Calu3 (cell line): ENCODE measurements around the gene FRAS1. TPM values are rescaled to one million over a fixed set of nuclear protein-coding genes. Genes with fewer than 3 reads are reported as not detected.

Source experiments
- BruUV-seq: library from RNA; stranded (reverse); fragments of 400-500 nt; replicated peaks from 2 replicates; lab custom pipeline; 2021; lab: Mats Ljungman, UMichigan
- CTCF ChIA-PET: fragments of 300-600 bp; sonication (Branson Sonifier 250); formaldehyde crosslinking; loops from one replicate; lab custom pipeline; 2022; ENCODE audit warnings: antibody characterized with exemption; lab: Charles Lee
- DNase-seq: peaks from one replicate; pipeline ENCODE4 v3.0.0; 2022
- H3K27ac Mint-ChIP-seq: one replicate; pipeline ENCODE4 v1.8.0; 2022; ENCODE audit warnings: mixed read lengths; ENCODE audit not compliant: unreplicated experiment
- H3K27me3 Mint-ChIP-seq: one replicate; pipeline ENCODE4 v1.8.0; 2022; ENCODE audit warnings: mixed read lengths; ENCODE audit not compliant: unreplicated experiment
- H3K36me3 Mint-ChIP-seq: one replicate; pipeline ENCODE4 v1.8.0; 2022; ENCODE audit warnings: mild to moderate bottlenecking, moderate library complexity, mixed read lengths; ENCODE audit not compliant: insufficient read depth, unreplicated experiment
- H3K4me1 Mint-ChIP-seq: one replicate; pipeline ENCODE4 v1.8.0; 2022; ENCODE audit warnings: mild to moderate bottlenecking, low read depth, mixed read lengths; ENCODE audit not compliant: unreplicated experiment
- H3K4me3 Mint-ChIP-seq: one replicate; pipeline ENCODE4 v1.8.0; 2022; ENCODE audit warnings: mild to moderate bottlenecking, low read depth, moderate library complexity, mixed read lengths; ENCODE audit not compliant: unreplicated experiment
- H3K9me3 Mint-ChIP-seq: one replicate; pipeline ENCODE4 v1.8.0; 2022; ENCODE audit warnings: low read depth, mixed read lengths; ENCODE audit not compliant: unreplicated experiment
- CTCF ChIP-seq: fragments of 200-600 bp; IDR thresholded peaks from one replicate; pipeline ENCODE4 v1.8.0; 2022; ENCODE audit warnings: antibody characterized with exemption; ENCODE audit not compliant: unreplicated experiment
- intact Hi-C: fragments of 100-400 bp; cut with micrococcal nuclease; formaldehyde crosslinking; loops from one replicate; pipeline ENCODE4 v1.10.0; 2022; ENCODE audit not compliant: unreplicated experiment
- total RNA-seq: library from RNA; stranded (reverse); gene quantifications from 2 replicates; pipeline ENCODE4 v1.2.3, GENCODE V29; 2022

Gene FRAS1
- total RNA-seq, 1 experiment from 2014 or later: 29.4 TPM

DNA sequence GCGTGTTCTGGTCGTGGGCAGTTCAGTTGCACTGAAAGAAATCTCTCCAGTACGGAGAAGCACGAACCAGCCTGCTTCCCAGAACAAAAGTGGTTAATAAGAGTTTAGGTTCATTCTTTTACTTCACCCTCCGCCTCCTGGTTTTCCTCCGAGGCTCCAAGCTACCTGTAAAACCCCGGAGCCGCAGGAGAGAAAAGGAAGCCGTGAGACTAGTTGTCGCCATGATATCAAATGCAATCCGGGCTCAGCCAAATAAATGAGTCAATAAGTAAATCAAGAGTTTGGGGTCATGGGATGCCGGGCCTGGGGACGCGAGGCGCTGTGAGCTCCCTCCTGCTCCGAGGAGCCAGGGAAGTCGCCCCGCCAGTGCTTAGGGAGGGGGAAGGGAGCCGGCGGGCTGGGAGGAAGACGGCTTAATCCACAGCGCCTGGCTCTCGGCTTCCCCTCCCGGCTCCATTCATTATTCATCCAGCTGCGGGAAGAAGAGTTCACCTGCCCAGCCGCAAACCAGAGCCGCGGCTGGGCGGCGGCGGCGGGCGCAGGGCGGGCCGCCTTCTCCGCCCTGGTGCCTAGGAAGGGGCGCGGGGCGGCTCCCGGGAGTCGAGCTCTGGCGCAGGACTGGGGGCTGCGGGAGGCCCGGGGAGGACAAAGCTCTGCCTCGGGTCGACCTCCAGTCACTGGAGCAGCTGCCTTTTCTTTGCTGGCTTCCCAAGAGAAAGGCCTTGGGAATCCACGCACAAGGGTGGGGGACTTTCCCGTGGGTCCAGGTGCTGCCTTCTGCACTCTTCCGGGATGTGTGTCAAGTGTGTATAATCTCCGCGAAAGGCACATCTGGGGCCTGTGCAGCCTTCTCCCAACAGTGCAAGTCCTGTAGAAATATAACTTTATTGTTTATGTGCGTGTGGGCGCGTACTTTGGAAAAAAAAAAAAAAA is 1.7 kb downstream of the FRAS1 start:
- intact Hi-C loops: loop anchor here (1.0 to 10.0 kb wide), 6 partner anchors 64 to 473 kb away; no protein-coding TSS in a partner anchor
- Mint-ChIP-seq H3K27ac (peak overlapping the region; percentile 44), H3K4me3 (peak overlapping the region; percentile 88), H3K27me3 (no peaks in the 10 kb centered on the region), H3K9me3 (no peaks in the 10 kb centered on the region), H3K36me3 (peaks cover 35% of the 10 kb centered on the region), H3K4me1 (no peaks in the 10 kb centered on the region)
- peak; percentile 52 for DNase-seq
- TF ChIP-seq CTCF: no peak
- CTCF ChIA-PET: interaction anchor here (0.6 to 1.9 kb wide), 22 partner anchors 22 to 503 kb away, joined by 3 to 16 read pairs (median 3); no protein-coding TSS in a partner anchor
- no TSS peak for BruUV-seq

DNA sequence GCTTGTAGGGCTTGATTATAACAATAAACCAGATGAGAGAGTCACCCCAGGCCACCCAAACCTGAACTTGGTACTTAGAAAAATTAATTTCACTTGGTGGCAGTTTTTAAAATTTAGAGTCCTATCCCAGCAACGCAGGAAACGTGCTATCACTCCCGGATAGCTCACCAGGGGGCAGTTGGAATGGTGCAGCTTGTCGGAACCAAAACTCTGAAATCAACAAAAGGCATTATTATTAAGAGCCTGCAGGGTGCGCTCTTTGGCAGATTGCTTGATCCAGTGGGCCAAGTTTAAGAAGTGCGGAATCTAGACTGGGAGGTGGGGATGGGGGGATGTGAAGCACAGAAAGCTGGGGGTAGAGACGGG is 2.4 kb downstream of the FRAS1 start:
- H3K9me3 Mint-ChIP-seq: no peaks in the 10 kb centered on the region
- CTCF ChIA-PET: interaction anchor here (0.6 to 1.9 kb wide), 24 partner anchors 21 to 521 kb away, joined by 3 to 16 read pairs (median 3); no protein-coding TSS in a partner anchor
- no peak overlapping the region for H3K27ac Mint-ChIP-seq
- H3K4me1 Mint-ChIP-seq: no peaks in the 10 kb centered on the region
- peaks cover 35% of the 10 kb centered on the region for H3K36me3 Mint-ChIP-seq
- no peaks in the 10 kb centered on the region for H3K27me3 Mint-ChIP-seq
- intact Hi-C loops: loop anchor here (2.0 to 10.0 kb wide), 5 partner anchors 65 to 473 kb away; no protein-coding TSS in a partner anchor
- peak; percentile 69 for DNase-seq
- no TSS peak for BruUV-seq
- TF ChIP-seq CTCF: peak; percentile 44
- H3K4me3 Mint-ChIP-seq: peak overlapping the region; percentile 88

- Mint-ChIP-seq H3K9me3 (no peaks in the 10 kb centered on the region), H3K27ac (no peak overlapping the region), H3K4me1 (no peaks in the 10 kb centered on the region), H3K36me3 (peaks cover 35% of the 10 kb centered on the region), H3K4me3 (peak overlapping the region; percentile 88), H3K27me3 (no peaks in the 10 kb centered on the region)
- TF ChIP-seq CTCF: no peak
- CTCF ChIA-PET: interaction anchor here (0.6 to 1.6 kb wide), 18 partner anchors 87 to 520 kb away, joined by 3 to 16 read pairs (median 4); no protein-coding TSS in a partner anchor
- TSS peak; percentile 1 for BruUV-seq
- no peak for DNase-seq
- intact Hi-C loops: loop anchor here (2.0 to 10.0 kb wide), 6 partner anchors 65 to 472 kb away; no protein-coding TSS in a partner anchor
These were observed 2.8 kb downstream of the FRAS1 start for GRCh38 chr4:78059938-78060337.

DNA sequence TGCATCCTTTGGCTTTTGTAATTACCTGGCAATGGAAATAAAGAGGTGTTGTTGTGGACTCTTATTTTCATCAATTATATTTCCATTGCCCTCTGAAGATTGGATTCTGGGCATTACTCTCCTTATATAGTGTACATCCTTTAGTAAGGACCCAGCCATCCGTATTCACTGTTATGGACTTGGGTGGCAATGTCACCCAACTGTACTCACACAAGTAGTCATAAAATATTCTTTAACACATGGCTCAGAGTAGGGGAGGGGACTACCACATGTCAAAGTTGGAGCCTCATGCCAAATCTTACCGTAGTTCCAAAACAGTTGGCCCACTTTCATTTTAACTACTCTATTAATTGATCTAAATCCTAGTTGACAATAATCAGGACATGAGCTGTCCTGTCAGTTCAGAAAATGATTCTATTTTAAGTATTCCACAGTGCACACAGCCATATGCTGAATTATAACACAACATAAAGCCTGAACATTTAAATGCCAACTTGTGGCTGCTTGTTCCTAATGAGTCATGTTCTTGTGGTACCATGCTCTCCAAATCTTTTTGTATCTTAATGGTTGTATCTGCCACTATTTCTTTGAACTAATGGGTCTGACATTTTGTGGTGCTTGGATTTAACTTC is 4.9 kb downstream of the FRAS1 start:
- intact Hi-C loops: loop anchor here (10.0 kb wide), 1 partner anchor 93 kb away; no protein-coding TSS in a partner anchor
- Mint-ChIP-seq H3K27ac (no peak overlapping the region), H3K4me1 (no peaks in the 10 kb centered on the region), H3K27me3 (no peaks in the 10 kb centered on the region), H3K4me3 (no peak overlapping the region), H3K36me3 (peaks cover 26% of the 10 kb centered on the region), H3K9me3 (no peaks in the 10 kb centered on the region)
- no TSS peak for BruUV-seq
- TF ChIP-seq CTCF: no peak
- DNase-seq: no peak
- CTCF ChIA-PET: no interaction called here
